ENCODE results near the gene ARL11.

Gene ARL11

GRCh38 chr13:49649244-49649962 is 21.1 kb downstream of the ARL11 start:
- DNase-seq (ENCODE audit: low spot score): no peak

GRCh38 chr13:49649963-49650312 is 21.6 kb downstream of the ARL11 start:
- no peak for DNase-seq (ENCODE audit: low spot score)

- no peak for DNase-seq (ENCODE audit: low spot score)
Measured at GRCh38 chr13:49651570-49652354, 23.5 kb downstream of the ARL11 start.

- no peak for DNase-seq (ENCODE audit: low spot score)
Measured at GRCh38 chr13:49652355-49653305, 24.3 kb downstream of the ARL11 start.

- DNase-seq (ENCODE audit: low spot score): no peak
Measured at GRCh38 chr13:49653478-49653877, 25.2 kb downstream of the ARL11 start.

- DNase-seq (ENCODE audit: low spot score): no peak
Measured at GRCh38 chr13:49654011-49654410, 25.7 kb downstream of the ARL11 start.

- DNase-seq (ENCODE audit: low spot score): no peak
Measured at GRCh38 chr13:49655906-49656305, 27.6 kb downstream of the ARL11 start.

- no peak for DNase-seq (ENCODE audit: low spot score)
Measured at GRCh38 chr13:49657241-49657641, 28.9 kb downstream of the ARL11 start.

GRCh38 chr13:49664606-49665005 is 36.3 kb downstream of the ARL11 start:
- DNase-seq (ENCODE audit: low spot score): no peak

GRCh38 chr13:49667773-49668172 is 39.5 kb downstream of the ARL11 start:
- no peak for DNase-seq (ENCODE audit: low spot score)

- DNase-seq (ENCODE audit: low spot score): peak; percentile 62
Measured at GRCh38 chr13:49669735-49670309, 41.5 kb downstream of the ARL11 start.

- DNase-seq (ENCODE audit: low spot score): no peak
Measured at GRCh38 chr13:49670828-49671227, 42.5 kb downstream of the ARL11 start.

GRCh38 chr13:49676581-49677298 is 48.4 kb downstream of the ARL11 start:
- DNase-seq (ENCODE audit: low spot score): no peak

- DNase-seq (ENCODE audit: low spot score): no peak
Measured at GRCh38 chr13:49678191-49678914, 50.0 kb downstream of the ARL11 start.

- no peak for DNase-seq (ENCODE audit: low spot score)
Measured at GRCh38 chr13:49679246-49679645, 50.9 kb downstream of the ARL11 start.

- no peak for DNase-seq (ENCODE audit: low spot score)
Measured at GRCh38 chr13:49681842-49682435, 53.6 kb downstream of the ARL11 start.
